Measurements from ENCODE around the gene SLC19A1.

DNA sequence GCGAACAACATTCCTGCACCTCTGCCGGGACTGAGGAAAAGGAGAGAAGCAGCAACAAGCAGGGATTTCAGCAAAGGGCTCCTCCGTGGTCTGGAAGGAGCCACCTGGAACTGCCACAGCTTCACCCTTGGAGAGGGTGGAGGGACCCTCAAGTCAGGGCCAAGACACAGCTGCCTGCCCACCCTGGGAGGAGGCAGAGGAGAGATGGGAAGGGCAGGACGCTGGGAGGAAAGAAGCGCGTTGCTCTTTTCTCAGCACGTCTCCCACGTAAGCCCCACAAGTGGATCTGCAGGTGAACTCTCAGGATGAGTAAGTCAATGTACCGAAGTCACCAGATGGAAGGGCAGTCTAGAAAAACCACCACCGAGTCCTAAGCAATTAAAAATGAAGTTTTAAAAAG, 39.6 kb downstream of the SLC19A1 start:
- TF ChIP-seq, protein P1, sequence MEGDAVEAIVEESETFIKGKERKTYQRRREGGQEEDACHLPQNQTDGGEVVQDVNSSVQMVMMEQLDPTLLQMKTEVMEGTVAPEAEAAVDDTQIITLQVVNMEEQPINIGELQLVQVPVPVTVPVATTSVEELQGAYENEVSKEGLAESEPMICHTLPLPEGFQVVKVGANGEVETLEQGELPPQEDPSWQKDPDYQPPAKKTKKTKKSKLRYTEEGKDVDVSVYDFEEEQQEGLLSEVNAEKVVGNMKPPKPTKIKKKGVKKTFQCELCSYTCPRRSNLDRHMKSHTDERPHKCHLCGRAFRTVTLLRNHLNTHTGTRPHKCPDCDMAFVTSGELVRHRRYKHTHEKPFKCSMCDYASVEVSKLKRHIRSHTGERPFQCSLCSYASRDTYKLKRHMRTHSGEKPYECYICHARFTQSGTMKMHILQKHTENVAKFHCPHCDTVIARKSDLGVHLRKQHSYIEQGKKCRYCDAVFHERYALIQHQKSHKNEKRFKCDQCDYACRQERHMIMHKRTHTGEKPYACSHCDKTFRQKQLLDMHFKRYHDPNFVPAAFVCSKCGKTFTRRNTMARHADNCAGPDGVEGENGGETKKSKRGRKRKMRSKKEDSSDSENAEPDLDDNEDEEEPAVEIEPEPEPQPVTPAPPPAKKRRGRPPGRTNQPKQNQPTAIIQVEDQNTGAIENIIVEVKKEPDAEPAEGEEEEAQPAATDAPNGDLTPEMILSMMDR (IDR thresholded peaks at IDR 0.05), result no peak
- TF ChIP-seq POLR2A (IDR thresholded peaks at IDR 0.05), result no peak

Data from Peyer's patch (tissue), 4 donors.